HG03064 (cell line): ENCODE measurements around the gene HACL1.
"Not testable (repeated sequence)": the region's sequence is repeated elsewhere in the genome, so short reads cannot be mapped to it uniquely, and the experiment has no call there.

Source experiments
- ATAC-seq: cut with Tn5 transposase; IDR thresholded peaks from one replicate; pipeline ENCODE4 v1.9.1; 2021; ENCODE audit warnings: low read depth; ENCODE audit not compliant: unreplicated experiment

The HACL1 gene

DNA sequence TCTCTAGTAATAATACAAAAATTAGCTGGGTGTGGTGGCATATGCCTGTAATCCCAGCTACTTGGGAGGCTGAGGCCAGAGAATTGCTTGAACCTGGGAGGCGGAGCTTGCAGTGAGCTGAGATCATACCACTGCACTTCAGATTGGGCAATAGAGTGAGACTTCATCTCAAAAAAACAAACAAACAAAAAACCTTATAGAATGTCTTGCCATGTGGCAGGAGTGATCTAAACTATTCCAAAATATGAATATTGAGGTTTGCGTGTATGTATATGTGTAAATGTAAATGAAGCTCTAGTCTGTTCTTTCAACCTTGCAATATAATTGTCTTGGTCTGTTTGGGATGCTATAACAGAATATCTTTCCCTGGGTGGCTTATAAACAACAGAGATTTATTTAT lies 68.8 kb downstream of the HACL1 start:
- ATAC-seq: not testable (repeated sequence)

DNA sequence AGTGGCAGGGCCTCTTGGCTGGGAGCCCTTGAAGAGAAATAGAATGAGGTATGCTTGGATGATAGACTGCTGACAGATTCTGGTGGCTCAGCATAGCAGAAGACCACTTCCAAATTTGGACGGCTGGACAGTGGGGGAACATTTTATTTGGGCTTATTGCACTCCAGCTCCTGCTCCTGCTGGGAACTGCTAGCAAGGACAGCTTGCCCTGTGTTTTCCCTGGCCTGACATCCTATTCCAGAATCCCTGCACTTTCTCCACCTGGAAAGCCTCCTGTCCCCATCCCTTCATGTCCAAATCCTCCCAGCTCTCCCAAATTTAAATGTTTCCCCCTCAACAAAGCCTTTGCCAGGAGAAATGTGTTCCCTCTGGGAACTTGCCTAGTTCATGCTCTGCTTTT lies 70.0 kb downstream of the HACL1 start:
- ATAC-seq: no peak

DNA sequence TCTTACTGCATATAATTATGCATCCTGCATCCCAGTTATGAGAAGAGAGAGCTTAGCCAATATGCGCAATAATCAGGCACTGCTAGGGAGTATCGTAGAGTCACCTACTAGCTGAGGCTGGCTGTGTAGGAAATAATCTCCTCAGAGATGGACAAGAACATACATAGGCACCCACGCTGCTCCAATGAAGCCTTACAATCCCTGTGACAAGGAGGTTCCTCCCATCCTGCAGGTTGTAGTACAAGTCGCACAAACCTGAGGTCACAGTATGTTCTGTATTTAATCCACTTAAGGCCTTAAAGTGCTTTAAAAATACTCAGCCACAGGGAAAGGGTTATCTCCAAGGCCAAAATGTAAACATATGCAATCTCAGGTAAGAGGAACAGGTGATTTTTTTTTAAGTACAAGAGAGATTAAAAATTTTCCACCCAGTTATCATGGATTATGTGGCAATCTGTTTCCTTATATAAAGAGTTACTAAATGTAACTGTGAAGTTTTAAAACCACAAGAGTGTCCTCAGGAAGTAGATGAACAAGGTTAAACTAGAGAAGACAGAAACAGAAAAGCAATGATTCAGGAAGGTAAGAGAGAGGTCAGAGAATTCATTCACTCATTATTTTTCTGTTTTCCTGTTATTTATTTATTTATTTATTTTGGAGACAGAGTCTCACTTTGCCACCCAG lies 72.4 kb downstream of the HACL1 start:
- no peak for ATAC-seq

DNA sequence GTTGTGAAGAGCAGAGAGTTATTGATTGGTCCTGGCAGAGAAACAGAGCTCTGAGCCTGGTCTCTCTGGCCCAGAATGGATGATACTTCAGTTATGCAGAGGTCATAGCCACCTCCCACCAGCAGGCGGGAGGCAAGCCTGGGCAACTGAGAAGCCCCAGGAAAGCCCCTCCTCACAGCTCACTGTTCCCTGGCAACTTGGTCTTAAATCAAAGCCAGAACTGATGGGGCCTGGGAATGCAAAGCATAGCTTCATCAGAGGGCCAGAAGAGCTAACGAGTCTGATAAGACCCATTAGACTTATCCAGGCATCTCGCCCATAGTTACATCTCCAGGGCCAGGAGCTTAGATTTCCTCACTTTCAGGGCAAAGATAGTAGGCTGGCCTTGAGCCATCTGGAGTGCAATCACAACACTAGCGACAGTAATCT lies 74.3 kb downstream of the HACL1 start:
- ATAC-seq: no peak

DNA sequence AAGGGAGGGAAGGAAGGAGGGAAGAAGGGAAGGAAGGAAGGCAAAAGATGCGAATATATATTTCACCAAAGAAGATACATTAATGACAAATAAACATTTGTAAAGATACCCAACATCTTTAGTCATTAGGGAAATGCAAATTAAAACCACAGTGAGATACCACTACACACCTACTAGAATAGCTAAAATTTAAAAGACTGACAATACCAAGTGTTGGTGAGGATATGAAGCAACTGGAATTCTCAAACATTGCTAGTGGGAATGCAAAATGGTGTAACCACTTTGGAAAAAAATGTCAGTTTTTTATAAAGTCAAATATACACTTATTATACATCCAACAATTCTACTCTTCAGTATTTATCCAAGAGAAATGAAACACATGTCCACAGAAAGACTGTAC lies 75.6 kb downstream of the HACL1 start:
- ATAC-seq: no peak

DNA sequence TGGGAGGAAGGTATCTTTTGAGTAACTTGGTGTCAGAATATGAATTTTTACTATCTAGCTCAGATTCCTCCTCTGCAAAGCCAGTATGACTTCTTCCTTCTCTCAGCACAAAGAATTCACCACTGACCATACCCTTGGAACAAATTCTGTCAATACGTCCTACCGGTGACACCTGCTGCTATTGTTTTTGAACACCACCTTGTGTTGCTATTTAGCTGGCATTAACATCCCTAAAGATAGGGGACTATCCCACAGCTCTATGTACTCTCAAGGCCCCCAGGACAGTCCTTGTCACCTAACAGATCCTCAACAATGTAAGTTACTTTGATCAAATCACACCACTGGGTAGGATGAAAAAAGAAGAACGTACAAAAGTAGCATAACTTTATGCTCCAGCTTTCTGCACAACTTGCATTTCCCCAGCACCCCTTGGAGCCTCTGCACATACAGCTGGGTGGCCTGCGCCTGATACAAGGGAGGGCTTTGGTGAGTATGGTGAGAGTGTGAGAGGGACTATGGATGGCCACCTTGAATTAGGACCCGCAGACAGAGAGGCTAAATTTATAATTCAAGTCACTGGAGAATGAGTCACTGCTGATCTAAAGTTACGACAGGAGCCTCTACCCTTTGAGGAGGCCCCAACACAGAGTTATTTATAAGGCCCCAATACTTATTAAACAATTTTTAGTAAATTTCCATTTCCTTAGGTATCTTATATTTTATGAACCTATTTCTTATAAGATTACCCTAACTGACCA lies 77.5 kb downstream of the HACL1 start:
- ATAC-seq: no peak

DNA sequence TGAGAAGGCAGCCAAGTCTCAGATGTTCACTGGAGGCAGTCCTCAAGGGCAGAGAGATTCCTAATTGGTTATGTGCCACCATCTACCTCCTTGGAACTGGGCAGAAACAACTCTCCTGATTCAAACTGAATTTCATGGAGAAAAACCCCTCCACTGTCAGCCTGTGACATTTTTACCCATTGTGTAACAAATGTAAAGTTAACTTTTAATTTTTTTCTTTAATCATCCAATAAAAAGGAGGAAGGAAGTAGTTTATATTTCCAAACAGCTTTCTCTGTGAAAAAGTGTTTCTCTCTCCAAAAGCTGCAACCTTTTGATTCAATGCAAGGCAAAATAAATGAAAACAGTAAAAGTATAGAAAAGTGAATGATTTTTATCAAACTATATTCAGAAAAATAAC lies 79.4 kb downstream of the HACL1 start:
- ATAC-seq: no peak

DNA sequence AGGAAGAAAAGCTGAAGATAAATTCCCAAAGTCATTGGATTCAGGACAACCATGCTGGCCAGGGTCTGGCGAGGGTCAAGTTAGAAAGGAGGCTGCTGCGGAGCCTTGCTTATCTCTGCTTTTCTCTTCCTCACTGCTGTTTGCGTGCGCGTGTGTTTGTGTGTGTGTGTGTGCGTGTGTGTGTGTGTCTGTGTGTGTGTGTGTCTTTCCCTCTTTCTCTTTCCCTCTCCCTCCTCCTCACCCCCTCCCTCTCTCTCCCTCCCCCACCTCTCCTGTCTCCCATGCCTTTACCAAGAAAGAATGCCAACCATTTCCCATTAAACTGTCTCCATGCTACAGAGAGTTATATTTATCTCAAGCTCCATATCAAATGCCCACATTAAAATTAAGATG lies 79.8 kb downstream of the HACL1 start, which contains the start of gene COLQ:
COLQ (minus strand) TSS at position 134 of the 393 bp plus-strand sequence; CDS start at position 53, 81 bp downstream.
- ATAC-seq: no peak

DNA sequence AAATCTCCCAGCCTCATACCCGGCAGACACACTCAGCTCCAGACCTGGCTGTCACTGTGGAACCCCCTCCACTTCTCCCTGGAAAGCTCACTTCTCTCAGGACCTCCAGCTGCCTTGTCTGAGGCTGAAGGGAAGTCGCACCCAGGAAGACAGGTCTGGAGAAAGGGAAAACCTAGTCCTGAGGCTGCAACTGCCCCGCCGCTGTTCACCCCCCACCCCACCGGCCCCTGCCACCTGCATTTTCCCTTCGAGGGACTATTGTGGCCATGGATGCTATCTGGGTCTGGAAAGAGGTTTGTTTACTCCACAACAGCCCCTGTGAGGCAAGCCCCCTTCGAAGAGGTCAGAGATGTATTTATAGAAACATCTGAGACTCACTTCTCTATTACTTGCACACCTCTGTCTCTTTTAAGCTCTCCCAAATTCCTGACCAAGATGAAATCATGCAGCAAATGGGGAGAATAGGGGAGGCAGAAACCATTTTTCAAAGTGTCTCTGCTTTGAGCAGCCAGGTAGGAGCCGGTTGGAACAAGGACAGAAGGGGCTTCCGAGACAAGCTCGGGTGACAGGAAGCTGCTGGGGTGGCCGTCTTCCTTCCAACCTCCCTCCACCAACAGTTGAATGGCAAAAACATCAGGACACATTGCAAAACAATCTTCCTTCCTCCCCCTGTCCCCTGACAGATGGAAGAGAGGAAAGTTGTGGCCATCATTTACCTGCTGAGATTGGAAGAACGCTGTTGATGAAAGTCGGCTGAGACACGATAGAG lies 80.4 kb downstream of the HACL1 start:
- ATAC-seq: no peak

DNA sequence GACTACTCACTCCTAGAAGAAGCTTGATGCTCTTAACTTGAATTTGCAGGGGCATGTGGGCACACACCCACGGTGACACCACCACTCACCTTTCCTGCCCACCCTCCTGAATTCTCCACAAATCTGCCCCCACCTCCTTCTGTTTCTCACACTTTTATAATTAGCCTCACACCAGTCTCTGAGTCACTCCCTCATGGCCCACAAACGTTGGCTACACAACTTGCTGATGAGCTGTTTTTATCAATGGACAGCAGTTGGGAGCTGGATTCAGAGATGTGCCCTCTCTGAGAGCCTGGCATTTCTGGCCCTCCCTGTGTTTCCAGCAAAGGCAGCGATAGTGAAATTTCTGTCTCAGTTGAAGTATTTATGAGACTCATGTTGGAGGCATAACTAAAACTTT lies 81.2 kb downstream of the HACL1 start:
- ATAC-seq: no peak

DNA sequence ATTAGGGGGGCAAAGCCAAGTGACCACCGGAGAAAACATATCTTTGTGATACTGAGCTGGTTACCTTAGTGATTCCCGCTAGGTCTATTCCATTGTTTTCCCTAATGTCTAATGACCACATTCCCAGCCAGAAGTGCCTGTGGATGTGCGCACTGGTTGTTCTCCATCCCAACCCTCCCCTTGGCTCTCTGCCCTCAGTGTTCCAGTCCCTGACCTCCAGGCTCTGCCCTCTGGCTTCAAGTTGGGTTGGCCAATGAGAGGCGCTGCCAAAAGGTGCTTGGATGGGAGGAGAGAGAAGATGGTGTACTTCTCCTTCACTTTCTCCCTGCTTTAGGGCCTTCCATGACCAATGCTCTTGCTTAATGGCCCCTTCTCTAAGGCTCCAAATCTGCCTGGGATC lies 82.3 kb downstream of the HACL1 start:
- ATAC-seq: no peak

DNA sequence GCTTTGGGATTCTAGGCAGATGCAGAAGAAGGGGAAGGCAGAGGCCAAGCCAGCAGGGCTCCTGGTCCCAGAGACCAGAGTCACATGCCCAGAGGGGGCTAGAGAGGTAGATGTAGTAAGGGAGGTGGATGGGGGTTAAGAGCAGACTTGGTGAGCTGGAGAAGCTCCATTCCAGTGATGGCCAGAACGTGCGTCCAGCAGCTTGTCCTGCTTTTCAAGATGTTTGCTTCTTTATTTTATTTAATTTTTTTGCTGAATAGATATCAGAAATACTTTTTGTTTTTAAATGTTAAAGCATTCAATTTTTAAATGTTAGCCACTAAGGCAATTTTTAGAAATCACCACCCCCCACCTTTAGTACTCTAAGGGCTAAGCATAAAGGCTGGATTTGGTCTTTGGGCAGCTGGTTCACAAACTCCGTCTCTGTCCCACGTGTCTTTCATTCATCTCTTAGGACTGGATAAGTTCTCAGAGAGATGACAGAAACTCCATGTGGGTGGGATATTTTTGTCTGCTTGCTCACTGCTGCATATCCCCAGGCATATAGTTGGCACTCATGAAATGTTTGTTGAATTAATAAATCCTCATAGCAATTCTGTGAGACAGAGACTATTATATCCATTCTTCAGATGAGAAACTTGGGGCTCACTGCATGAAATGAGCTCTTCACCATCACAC lies 86.6 kb downstream of the HACL1 start:
- ATAC-seq: no peak

DNA sequence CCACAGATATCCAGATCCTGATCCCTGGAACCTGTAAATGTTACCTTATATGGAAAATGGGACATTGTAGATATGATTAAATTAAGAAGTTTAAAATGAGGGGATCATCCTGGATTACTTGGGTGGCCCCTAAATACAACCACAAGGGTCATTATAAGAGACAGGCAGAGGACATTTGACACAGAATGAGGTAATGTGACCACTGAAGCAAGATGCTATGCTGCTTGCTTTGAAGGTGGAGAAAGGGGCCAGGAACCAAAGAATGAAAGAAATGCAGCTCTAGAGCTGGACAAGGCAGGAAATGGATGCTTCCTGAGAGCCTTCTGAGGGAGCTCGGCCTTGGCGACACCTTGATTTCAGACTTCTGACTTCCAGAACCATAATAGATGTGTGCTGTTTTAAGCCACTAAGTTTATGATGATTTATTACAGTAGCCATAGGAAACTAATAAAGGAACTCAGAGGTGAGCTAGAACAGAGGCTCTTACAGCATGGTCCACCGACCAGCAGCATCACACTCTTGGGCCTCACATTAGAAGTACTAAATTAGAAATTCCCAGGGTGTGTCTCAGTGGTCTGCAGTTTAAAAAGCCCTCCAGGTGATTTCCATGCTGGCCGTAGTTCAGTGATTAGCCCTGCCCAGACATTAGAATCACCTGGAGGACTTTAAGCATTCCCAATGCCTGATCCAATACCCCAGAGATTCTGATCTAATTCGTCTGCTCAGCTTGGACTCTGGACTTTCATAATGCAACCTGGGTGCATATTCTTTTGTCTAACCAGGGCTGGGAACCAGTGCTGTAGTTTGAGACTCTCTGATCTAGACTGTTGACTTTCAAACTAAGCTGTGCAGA lies 87.3 kb downstream of the HACL1 start:
- no peak for ATAC-seq

DNA sequence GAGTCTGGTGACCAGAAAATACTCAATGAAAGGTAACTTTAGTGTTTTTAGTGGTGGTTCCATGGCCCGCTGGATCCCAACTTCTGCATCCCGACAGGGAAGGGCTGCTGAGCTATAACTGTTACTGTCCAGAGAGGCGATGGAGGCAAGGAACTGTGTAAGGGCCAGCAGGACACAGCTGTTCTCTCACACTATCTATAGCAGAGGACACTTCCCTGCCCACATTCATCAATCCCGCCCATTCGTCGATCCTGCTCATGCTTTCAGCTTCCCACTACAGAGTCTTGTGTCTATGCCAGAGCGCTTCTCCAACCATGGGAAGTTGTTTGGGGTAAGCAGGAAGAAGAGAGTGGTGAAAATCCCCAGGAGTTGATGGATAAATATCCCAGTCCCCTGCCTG lies 88.3 kb downstream of the HACL1 start:
- no peak for ATAC-seq

DNA sequence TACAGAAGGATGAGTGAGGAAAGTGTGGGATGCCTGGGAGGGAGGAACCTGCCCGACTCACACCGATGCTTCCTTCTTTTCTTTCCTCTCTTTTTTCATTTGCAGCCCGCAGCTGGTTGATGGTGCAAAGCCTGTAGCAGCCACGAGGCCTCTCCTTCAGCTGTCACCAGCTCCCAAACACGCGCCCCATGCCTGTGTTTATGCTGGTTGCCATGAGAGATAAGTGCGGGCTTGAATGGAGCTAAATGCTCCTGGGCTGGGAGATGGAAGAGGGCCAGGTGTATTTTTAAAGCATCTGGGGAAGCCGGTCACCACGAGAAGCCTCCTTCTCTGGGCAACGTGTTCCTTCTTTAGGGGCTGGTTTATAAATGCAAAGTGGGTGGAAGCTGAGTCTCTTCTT lies 89.2 kb downstream of the HACL1 start:
- ATAC-seq: no peak

DNA sequence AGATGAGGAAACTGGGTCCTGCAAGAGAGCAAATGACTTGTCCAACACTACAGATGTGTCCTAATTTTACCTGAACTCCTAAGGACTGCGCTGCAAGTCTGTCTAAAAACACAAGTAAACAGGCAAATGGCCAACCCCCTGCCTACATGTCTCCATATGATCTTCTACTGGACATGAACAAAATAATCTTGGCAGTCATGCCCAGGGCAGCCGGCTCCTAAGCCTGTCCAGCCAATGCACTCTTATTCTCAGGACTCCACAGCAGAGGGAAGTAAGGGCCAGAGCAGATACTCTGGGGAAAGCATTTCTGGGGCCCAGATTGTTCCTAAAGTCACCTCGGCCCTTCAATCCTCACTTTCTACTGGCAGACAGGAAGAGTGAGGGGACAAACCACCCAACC lies 90.2 kb downstream of the HACL1 start:
- no peak for ATAC-seq
